HCT116 (cell line): Measurements from ENCODE around the gene COL18A1.
A peak's percentile ranks its signal among the peaks of the same experiment; 100 is the strongest.

Experiments
- EZH2 ChIP-seq: fragments of 200-600 bp; sonication (generic); IDR thresholded peaks from 2 replicates; pipeline ENCODE4 v1.6.1; 2017; ENCODE audit warnings: antibody characterized with exemption, mixed run types
- POLR2A ChIP-seq: IDR thresholded peaks from 2 replicates; pipeline ENCODE4 v1.7.0; 2011; ENCODE audit warnings: borderline replicate concordance; ENCODE audit not compliant: insufficient read depth, insufficient read length; ENCODE audit errors: extremely low read depth
- POLR2AphosphoS5 ChIP-seq: IDR thresholded peaks from 2 replicates; pipeline ENCODE4 v1.6.1; 2011; ENCODE audit warnings: mild to moderate bottlenecking, low read depth, low read length, moderate library complexity
- TF ChIP-seq, protein P1 (sequence below), 3 experiments: fragments of 200-600 bp in 1 of 3; sonication (generic) in 1 of 3; IDR thresholded peaks in 2 of 3; conservative IDR thresholded peaks in 1 of 3; 2 replicates each; pipeline ENCODE4 v1.5.1; 2012 to 2017; ENCODE audit warnings: low read depth in 2 of 3, low read length in 2 of 3, antibody characterized with exemption in 1 of 3, borderline replicate concordance in 1 of 3, control low read depth in 1 of 3, mild to moderate bottlenecking in 1 of 3, mixed read lengths in 1 of 3, mixed run types in 1 of 3, moderate library complexity in 1 of 3; ENCODE audit not compliant: insufficient read depth in 1 of 3
- TF ChIP-seq, protein P2 (sequence below): IDR thresholded peaks from 2 replicates; pipeline ENCODE4 v1.6.1; 2012; ENCODE audit warnings: low read depth

DNA sequence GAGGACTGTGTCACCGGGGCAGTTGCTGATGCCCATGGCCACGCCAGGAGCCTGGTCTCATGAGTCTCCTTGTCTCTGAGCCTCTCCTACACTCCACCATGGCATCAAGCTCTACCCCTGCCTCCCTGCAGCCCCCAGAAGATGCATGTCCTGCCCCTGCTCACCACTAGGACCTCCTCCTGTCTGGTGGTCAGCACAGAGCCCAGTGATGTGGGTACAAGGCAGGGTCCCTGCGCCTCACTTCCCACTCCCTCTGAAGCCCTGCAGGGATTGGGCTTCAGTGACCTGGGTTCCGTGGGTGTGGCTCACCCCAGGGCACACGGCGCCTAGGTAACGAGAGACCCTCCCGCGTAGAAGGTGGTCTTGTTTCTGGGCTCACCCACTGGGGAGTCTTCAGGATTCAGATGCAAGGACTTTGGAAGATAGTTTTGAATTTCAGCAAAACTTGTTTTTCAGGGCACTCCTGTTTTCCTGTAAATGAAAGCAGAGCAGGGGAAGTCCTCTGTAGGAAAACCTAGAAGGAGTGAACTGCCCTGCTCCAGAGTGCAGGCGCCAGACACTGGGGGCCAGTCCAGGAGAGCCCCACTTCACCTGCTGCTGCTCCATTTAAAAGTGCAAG is 2.8 kb downstream of the COL18A1 start:
- TF ChIP-seq, protein P1, sequence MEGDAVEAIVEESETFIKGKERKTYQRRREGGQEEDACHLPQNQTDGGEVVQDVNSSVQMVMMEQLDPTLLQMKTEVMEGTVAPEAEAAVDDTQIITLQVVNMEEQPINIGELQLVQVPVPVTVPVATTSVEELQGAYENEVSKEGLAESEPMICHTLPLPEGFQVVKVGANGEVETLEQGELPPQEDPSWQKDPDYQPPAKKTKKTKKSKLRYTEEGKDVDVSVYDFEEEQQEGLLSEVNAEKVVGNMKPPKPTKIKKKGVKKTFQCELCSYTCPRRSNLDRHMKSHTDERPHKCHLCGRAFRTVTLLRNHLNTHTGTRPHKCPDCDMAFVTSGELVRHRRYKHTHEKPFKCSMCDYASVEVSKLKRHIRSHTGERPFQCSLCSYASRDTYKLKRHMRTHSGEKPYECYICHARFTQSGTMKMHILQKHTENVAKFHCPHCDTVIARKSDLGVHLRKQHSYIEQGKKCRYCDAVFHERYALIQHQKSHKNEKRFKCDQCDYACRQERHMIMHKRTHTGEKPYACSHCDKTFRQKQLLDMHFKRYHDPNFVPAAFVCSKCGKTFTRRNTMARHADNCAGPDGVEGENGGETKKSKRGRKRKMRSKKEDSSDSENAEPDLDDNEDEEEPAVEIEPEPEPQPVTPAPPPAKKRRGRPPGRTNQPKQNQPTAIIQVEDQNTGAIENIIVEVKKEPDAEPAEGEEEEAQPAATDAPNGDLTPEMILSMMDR (IDR thresholded peaks at IDR 0.05 in 2 of 3, conservative IDR thresholded peaks at IDR 0.05 in 1 of 3; ENCODE audit: borderline replicate concordance in 1 of 3, insufficient read depth in 1 of 3, low read depth in 2 of 3, low read length in 2 of 3): 0 out of 6 replicates have a peak, but pooled peaks of 2 of the 3 experiments have one; percentile 8 to 19
- TF ChIP-seq EZH2 (no peak), POLR2AphosphoS5 (no peak), POLR2A (no peak)
- TF ChIP-seq, protein P2, sequence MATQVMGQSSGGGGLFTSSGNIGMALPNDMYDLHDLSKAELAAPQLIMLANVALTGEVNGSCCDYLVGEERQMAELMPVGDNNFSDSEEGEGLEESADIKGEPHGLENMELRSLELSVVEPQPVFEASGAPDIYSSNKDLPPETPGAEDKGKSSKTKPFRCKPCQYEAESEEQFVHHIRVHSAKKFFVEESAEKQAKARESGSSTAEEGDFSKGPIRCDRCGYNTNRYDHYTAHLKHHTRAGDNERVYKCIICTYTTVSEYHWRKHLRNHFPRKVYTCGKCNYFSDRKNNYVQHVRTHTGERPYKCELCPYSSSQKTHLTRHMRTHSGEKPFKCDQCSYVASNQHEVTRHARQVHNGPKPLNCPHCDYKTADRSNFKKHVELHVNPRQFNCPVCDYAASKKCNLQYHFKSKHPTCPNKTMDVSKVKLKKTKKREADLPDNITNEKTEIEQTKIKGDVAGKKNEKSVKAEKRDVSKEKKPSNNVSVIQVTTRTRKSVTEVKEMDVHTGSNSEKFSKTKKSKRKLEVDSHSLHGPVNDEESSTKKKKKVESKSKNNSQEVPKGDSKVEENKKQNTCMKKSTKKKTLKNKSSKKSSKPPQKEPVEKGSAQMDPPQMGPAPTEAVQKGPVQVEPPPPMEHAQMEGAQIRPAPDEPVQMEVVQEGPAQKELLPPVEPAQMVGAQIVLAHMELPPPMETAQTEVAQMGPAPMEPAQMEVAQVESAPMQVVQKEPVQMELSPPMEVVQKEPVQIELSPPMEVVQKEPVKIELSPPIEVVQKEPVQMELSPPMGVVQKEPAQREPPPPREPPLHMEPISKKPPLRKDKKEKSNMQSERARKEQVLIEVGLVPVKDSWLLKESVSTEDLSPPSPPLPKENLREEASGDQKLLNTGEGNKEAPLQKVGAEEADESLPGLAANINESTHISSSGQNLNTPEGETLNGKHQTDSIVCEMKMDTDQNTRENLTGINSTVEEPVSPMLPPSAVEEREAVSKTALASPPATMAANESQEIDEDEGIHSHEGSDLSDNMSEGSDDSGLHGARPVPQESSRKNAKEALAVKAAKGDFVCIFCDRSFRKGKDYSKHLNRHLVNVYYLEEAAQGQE: no peak
